NB4 (cell line): ENCODE measurements around the gene SFN.
"Not testable (repeated sequence)": the region's sequence is repeated elsewhere in the genome, so short reads cannot be mapped to it uniquely, and the experiment has no call there.

Experiments
- DNase-seq: peaks from one replicate; pipeline ENCODE4 v3.0.0; 2010; ENCODE audit warnings: low read depth
- H3K4me3 ChIP-seq: one replicate; pipeline ENCODE4 v1.5.1; 2011; ENCODE audit warnings: mild to moderate bottlenecking, low read depth, low read length, moderate library complexity
- CTCF ChIP-seq: IDR thresholded peaks from one replicate; pipeline ENCODE4 v1.5.1; 2012; ENCODE audit warnings: low read depth, low read length
- MAX ChIP-seq: IDR thresholded peaks from 2 replicates; pipeline ENCODE4 v1.6.1; 2011; ENCODE audit warnings: low read depth, low read length
- MYC ChIP-seq: IDR thresholded peaks from 2 replicates; pipeline ENCODE4 v1.6.1; 2011; ENCODE audit warnings: low read depth, low read length
- POLR2A ChIP-seq: IDR thresholded peaks from 2 replicates; pipeline ENCODE4 v1.6.1; 2011; ENCODE audit warnings: mild to moderate bottlenecking; ENCODE audit not compliant: insufficient read length; ENCODE audit errors: extremely low read depth

The SFN gene

GRCh38 chr1:26874896-26875295 is 11.9 kb downstream of the SFN start:
- no peak overlapping the region for H3K4me3 ChIP-seq
- no peak for TF ChIP-seq MAX
- no peak for TF ChIP-seq POLR2A
- no peak for TF ChIP-seq MYC
- no peak for TF ChIP-seq CTCF
- DNase-seq: no peak

GRCh38 chr1:26877326-26877725 is 14.4 kb downstream of the SFN start:
- TF ChIP-seq POLR2A (no peak), CTCF (no peak), MAX (no peak), MYC (no peak)
- H3K4me3 ChIP-seq: no peak overlapping the region
- no peak for DNase-seq

- TF ChIP-seq MAX (no peak), POLR2A (no peak), MYC (no peak), CTCF (no peak)
- no peak for DNase-seq
- no peak overlapping the region for H3K4me3 ChIP-seq
Observed at GRCh38 chr1:26879793-26880192, 16.8 kb downstream of the SFN start.

- H3K4me3 ChIP-seq, DNase-seq: not testable (repeated sequence)
Observed at GRCh38 chr1:26881611-26882010, 18.7 kb downstream of the SFN start.

GRCh38 chr1:26882696-26883463 is 19.9 kb downstream of the SFN start:
- TF ChIP-seq MAX (no peak), CTCF (no peak), MYC (no peak), POLR2A (no peak)
- DNase-seq: no peak
- H3K4me3 ChIP-seq: no peak overlapping the region

- no peak overlapping the region for H3K4me3 ChIP-seq
- TF ChIP-seq CTCF (peak; percentile 18), POLR2A (no peak)
- DNase-seq: peak; percentile 50
Observed at GRCh38 chr1:26887125-26887524, 24.2 kb downstream of the SFN start.
